GM06990 (cell line): ENCODE measurements around the gene ZIM2.

Source experiments
- DNase-seq: peaks from one replicate; pipeline ENCODE4 v3.0.0-alpha.2; 2011; ENCODE audit not compliant: insufficient read length; ENCODE audit errors: extremely low read depth
- H3K27me3 ChIP-seq: replicated peaks from 2 replicates; pipeline ENCODE4 v1.6.0; 2011; ENCODE audit warnings: low read length; ENCODE audit not compliant: control insufficient read depth, insufficient read depth
- H3K36me3 ChIP-seq: 2 replicates; pipeline ENCODE4 v1.5.1; 2011; ENCODE audit warnings: low read length; ENCODE audit not compliant: control insufficient read depth, insufficient read depth
- H3K4me3 ChIP-seq: replicated peaks from 2 replicates; pipeline ENCODE4 v1.5.1; 2011; ENCODE audit warnings: low read depth, mild to moderate bottlenecking, control low read depth, low read length
- CTCF ChIP-seq: IDR thresholded peaks from 2 replicates; pipeline ENCODE4 v1.5.1; 2011; ENCODE audit warnings: low read length, control low read depth, mild to moderate bottlenecking, inconsistent platforms; ENCODE audit not compliant: insufficient read depth, poor library complexity, severe bottlenecking

Gene ZIM2

DNA sequence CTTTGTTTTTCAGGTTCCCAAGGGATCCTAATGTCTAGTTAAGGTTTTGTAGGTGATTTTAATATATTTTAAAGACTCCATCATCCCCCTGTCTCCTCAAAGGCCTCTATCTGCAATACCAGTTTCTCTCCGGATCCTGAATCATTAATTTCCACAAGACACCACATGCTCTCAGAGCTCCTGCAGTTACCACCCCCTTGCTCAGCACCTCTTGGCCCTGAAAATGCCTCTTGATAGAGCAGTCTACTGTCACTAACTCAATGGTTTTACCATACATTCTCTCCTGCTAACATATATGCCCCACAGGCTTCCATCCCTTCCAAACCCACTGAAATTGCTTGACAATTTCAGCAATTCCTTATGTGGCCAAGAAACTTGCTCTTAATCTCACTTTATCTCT lies 1.9 kb upstream of the ZIM2 start:
- Histone ChIP-seq H3K27me3 (no peaks in the 10 kb centered on the region), H3K36me3 (no peaks in the 10 kb centered on the region), H3K4me3 (no peak overlapping the region)
- no peak for TF ChIP-seq CTCF
- no peak for DNase-seq

GRCh38 chr19:56841193-56841543 lies 642 bp upstream of the ZIM2 start:
- Histone ChIP-seq H3K4me3 (no peak overlapping the region), H3K27me3 (no peaks in the 10 kb centered on the region), H3K36me3 (no peaks in the 10 kb centered on the region)
- TF ChIP-seq CTCF, result no peak
- no peak for DNase-seq

DNA sequence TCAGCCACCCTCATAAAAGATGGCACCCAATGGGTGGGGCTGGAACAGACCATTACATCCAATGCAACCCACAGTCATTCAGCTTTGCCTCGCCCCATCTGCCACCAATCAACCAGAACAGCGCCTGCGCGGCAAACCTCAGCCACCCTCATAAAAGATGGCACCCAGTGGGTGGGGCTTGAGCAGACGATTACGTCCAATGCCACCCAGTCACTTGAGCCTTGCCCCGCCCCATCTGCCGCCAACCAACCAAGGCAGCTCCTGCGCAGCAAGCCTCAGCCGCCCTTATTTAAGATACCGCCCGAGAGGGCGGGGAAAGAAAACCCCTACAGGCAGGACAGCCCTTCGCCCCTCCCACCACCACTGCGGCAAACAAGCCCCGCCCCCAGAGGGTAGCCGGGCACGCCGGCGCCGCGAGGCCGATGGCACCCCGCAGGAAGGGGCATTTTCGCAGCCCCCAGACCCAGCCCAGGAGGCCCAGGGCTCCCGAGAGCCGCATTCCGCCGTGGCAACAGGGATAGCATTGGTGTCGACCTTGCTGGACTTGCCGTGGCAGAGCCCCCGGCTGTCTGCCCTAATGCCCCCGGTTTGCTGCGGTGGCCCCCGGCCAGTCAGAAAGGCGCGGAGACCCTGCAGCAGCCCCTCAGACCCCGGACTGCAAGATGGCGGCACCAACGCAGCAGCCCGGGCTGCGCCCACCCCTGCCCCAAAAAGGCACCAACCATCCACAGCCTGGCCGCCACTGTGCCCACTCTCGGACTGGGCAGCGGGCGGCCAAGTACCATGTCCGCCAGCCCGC lies 675 bp downstream of the ZIM2 start:
- no peak for DNase-seq
- no peak for TF ChIP-seq CTCF

DNA sequence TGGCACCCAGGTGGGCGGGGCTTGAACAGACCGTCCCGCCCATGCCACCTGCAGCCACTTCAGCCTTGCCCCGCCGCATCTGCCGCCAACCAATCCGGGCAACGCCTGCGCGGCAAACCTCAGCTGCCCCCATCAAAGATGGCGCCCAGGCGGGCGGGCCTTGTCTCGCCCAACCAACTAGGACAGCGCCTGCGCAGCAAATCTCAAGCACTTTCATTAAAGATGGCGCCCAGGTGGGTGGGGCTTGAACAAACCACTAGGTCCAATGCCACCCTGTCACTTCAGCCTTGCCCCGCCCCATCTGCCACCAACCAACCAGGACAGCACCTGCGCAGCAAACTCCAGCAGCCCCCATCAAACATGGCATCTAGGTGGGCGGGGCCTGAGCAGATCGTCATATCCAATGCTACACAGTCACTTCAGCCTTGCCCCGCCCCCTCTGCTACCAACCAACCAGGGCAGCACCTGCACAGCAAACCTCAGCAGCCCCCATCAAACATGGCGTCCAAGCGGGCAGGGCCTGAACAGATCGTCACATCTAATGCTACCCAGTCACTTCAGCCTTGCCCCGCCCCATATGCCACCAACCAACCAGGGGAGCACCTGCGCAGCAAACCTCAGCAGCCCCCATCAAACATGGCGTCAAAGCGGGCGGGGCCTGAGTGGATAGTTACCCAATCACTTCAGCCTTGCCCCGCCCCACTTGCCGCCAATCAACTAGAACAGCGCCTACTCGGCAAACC lies 1.4 kb downstream of the ZIM2 start:
- Histone ChIP-seq H3K27me3 (no peaks in the 10 kb centered on the region), H3K36me3 (no peaks in the 10 kb centered on the region), H3K4me3 (no peak overlapping the region)
- TF ChIP-seq CTCF, result no peak
- no peak for DNase-seq

More for the DNA sequence above, 675 bp downstream of the ZIM2 start:
- Histone ChIP-seq H3K36me3 (no peaks in the 10 kb centered on the region), H3K27me3 (no peaks in the 10 kb centered on the region), H3K4me3 (no peak overlapping the region)

- no peak overlapping the region for H3K4me3 ChIP-seq
- DNase-seq, result no peak
- TF ChIP-seq CTCF, result no peak
Observed at GRCh38 chr19:56838024-56838908, 2.3 kb downstream of the ZIM2 start.

More at GRCh38 chr19:56838024-56838908, 2.3 kb downstream of the ZIM2 start:
- H3K27me3 ChIP-seq, result no peaks in the 10 kb centered on the region
- no peaks in the 10 kb centered on the region for H3K36me3 ChIP-seq
